H1 (cell line): ENCODE results near the gene OVCA2. TPM values are rescaled to one million over a fixed set of nuclear protein-coding genes. Genes with fewer than 3 reads are reported as not detected.

Source experiments
- CTCF ChIA-PET: fragments of 300-600 bp; sonication (Branson Sonifier 250); formaldehyde crosslinking; loops from one replicate; lab custom pipeline; 2021; ENCODE audit not compliant: partially characterized antibody; lab: Charles Lee
- POLR2A ChIA-PET: fragments of 300-600 bp; sonication (Branson Sonifier 250); formaldehyde crosslinking; loops from one replicate; lab custom pipeline; 2021; ENCODE audit warnings: inconsistent platforms; ENCODE audit not compliant: partially characterized antibody; lab: Charles Lee
- DNase-seq, 2 experiments: peaks; one replicate each; pipeline versions ENCODE4 v3.0.0 to v3.0.0-alpha.2; 2010 to 2022; ENCODE audit warnings: low spot score in 2 of 2, low read depth in 1 of 2, mixed read lengths in 1 of 2
- FAIRE-seq: peaks from 2 replicates; lab custom pipeline; 2011; peaks lifted over from hg19 to GRCh38; lab: Jason Lieb, UNC
- H2AFZ ChIP-seq: 2 replicates; pipeline ENCODE4 v1.8.1; 2012; ENCODE audit warnings: low read length, inconsistent platforms
- H2AK5ac ChIP-seq: 2 replicates; pipeline ENCODE4 v1.6.1; 2013; ENCODE audit warnings: low read depth, low read length
- H2BK120ac ChIP-seq: replicated peaks from 2 replicates; pipeline ENCODE3; 2013; ENCODE audit warnings: low read depth, low read length, inconsistent platforms
- H2BK12ac ChIP-seq: 2 replicates; pipeline ENCODE4 v1.6.1; 2013; ENCODE audit warnings: low read depth, low read length
- H2BK15ac ChIP-seq: 2 replicates; pipeline ENCODE4 v1.6.1; 2013; ENCODE audit warnings: low read length
- H2BK20ac ChIP-seq: 2 replicates; pipeline ENCODE4 v1.6.1; 2013; ENCODE audit warnings: low read length
- H2BK5ac ChIP-seq: 2 replicates; pipeline ENCODE4 v1.6.1; 2013; ENCODE audit warnings: low read depth, low read length
- H3K14ac ChIP-seq: 2 replicates; pipeline ENCODE4 v1.6.1; 2013; ENCODE audit warnings: inconsistent platforms; ENCODE audit not compliant: insufficient read length
- H3K18ac ChIP-seq: 2 replicates; pipeline ENCODE4 v1.6.1; 2013; ENCODE audit warnings: low read length; ENCODE audit errors: extremely low read depth
- H3K23ac ChIP-seq: 2 replicates; pipeline ENCODE4 v1.6.1; 2013; ENCODE audit warnings: inconsistent platforms; ENCODE audit not compliant: insufficient read length
- H3K23me2 ChIP-seq: 2 replicates; pipeline ENCODE4 v1.6.1; 2013; ENCODE audit warnings: low read depth, low read length
- H3K27ac ChIP-seq: 2 replicates; pipeline ENCODE4 v1.6.1; 2011; ENCODE audit warnings: low read depth, low read length, inconsistent platforms
- H3K27me3 ChIP-seq, 4 experiments: replicated peaks in 1 of 4; 1 replicate in 1 of 4; 2 replicates in 3 of 4; pipeline versions ENCODE4 v1.6.1 to v1.8.1; 2011 to 2013; ENCODE audit warnings: low read length in 3 of 4, mild to moderate bottlenecking in 3 of 4, inconsistent platforms in 2 of 4, mixed read lengths in 2 of 4, moderate library complexity in 1 of 4; ENCODE audit not compliant: control insufficient read depth in 3 of 4, insufficient read depth in 3 of 4; ENCODE audit errors: extremely low read depth in 1 of 4
- H3K36me3 ChIP-seq, 4 experiments: 2 replicates each; pipeline versions ENCODE4 v1.6.1 to v1.8.1; 2011 to 2013; ENCODE audit warnings: mild to moderate bottlenecking in 4 of 4, low read length in 3 of 4, moderate library complexity in 2 of 4, control low read depth in 1 of 4, inconsistent platforms in 1 of 4; ENCODE audit not compliant: insufficient read depth in 4 of 4, control insufficient read depth in 2 of 4
- H3K4ac ChIP-seq: replicated peaks from 2 replicates; pipeline ENCODE3; 2013; ENCODE audit warnings: low read length, low read depth, mixed read lengths, inconsistent platforms; ENCODE audit not compliant: insufficient read length
- H3K4me1 ChIP-seq, 4 experiments: replicated peaks in 1 of 4; 1 replicate in 1 of 4; 2 replicates in 3 of 4; pipeline versions ENCODE4 v1.6.1 to v1.8.1; 2011 to 2013; ENCODE audit warnings: low read length in 3 of 4, inconsistent platforms in 2 of 4, mixed read lengths in 1 of 4; ENCODE audit not compliant: insufficient read depth in 4 of 4, control insufficient read depth in 3 of 4
- H3K4me2 ChIP-seq, 2 experiments: 2 replicates each; pipeline versions ENCODE4 v1.6.1 to v1.8.1; 2011 to 2013; ENCODE audit warnings: low read depth in 2 of 2, low read length in 2 of 2, control low read depth in 1 of 2, inconsistent platforms in 1 of 2, mild to moderate bottlenecking in 1 of 2; ENCODE audit not compliant: insufficient read depth in 1 of 2
- H3K4me3 ChIP-seq, 4 experiments: fragments of 200-600, 300-600 bp in 1 of 4; sonication (generic), shearing (Covaris generic), sonication (Bioruptor Twin) in 1 of 4; 2 replicates each; pipeline versions ENCODE4 v1.5.1 to v1.8.1; 2011 to 2016; ENCODE audit warnings: low read length in 4 of 4, low read depth in 3 of 4, control low read depth in 2 of 4, inconsistent platforms in 2 of 4, mild to moderate bottlenecking in 2 of 4, mixed read lengths in 1 of 4, moderate library complexity in 1 of 4; ENCODE audit not compliant: insufficient read depth in 2 of 4; ENCODE audit errors: extremely low read depth in 1 of 4
- H3K56ac ChIP-seq: replicated peaks from 2 replicates; pipeline ENCODE3; 2013; ENCODE audit warnings: low read depth, mild to moderate bottlenecking, mixed read lengths, low read length, inconsistent platforms; ENCODE audit not compliant: insufficient read length
- H3K79me1 ChIP-seq: 2 replicates; pipeline ENCODE4 v1.6.1; 2013; ENCODE audit warnings: low read depth, low read length, control low read depth
- H3K79me2 ChIP-seq, 2 experiments: 2 replicates each; pipeline versions ENCODE4 v1.6.1 to v1.8.1; 2012 to 2013; ENCODE audit warnings: low read length in 2 of 2, mild to moderate bottlenecking in 2 of 2, inconsistent platforms in 1 of 2; ENCODE audit not compliant: insufficient read depth in 2 of 2, control insufficient read depth in 1 of 2
- H3K9ac ChIP-seq, 4 experiments: replicated peaks in 1 of 4; 1 replicate in 1 of 4; 2 replicates in 3 of 4; pipeline versions ENCODE4 v1.6.1 to v1.8.1; 2011 to 2013; ENCODE audit warnings: low read depth in 3 of 4, low read length in 3 of 4, control low read depth in 2 of 4, mild to moderate bottlenecking in 2 of 4, moderate library complexity in 2 of 4, inconsistent platforms in 1 of 4; ENCODE audit errors: extremely low read depth in 1 of 4
- H3K9me3 ChIP-seq, 2 experiments: 2 replicates each; pipeline versions ENCODE4 v1.6.1 to v1.8.1; 2012 to 2013; ENCODE audit warnings: mild to moderate bottlenecking in 2 of 2, moderate library complexity in 2 of 2, control low read depth in 1 of 2, inconsistent platforms in 1 of 2, low read depth in 1 of 2, low read length in 1 of 2, mixed read lengths in 1 of 2; ENCODE audit not compliant: insufficient read depth in 2 of 2
- H4K20me1 ChIP-seq, 2 experiments: replicated peaks in 1 of 2; 2 replicates each; pipeline versions ENCODE3 to v1.8.1; 2011 to 2013; ENCODE audit warnings: inconsistent platforms in 2 of 2, low read length in 2 of 2, mild to moderate bottlenecking in 1 of 2; ENCODE audit not compliant: insufficient read depth in 2 of 2, control insufficient read depth in 1 of 2
- H4K5ac ChIP-seq: 2 replicates; pipeline ENCODE4 v1.6.1; 2013; ENCODE audit warnings: low read length, low read depth, mixed read lengths, inconsistent platforms; ENCODE audit not compliant: insufficient read length
- H4K8ac ChIP-seq: 2 replicates; pipeline ENCODE4 v1.8.0; 2013; ENCODE audit warnings: mild to moderate bottlenecking, moderate library complexity, low read length, inconsistent platforms; ENCODE audit not compliant: insufficient read depth; ENCODE audit errors: extremely low read depth
- H4K91ac ChIP-seq: replicated peaks from 2 replicates; pipeline ENCODE3; 2013; ENCODE audit warnings: low read length, mixed read lengths, inconsistent platforms; ENCODE audit not compliant: insufficient read length
- EZH2 ChIP-seq: fragments of 200-600 bp; sonication (generic); IDR thresholded peaks from 2 replicates; pipeline ENCODE4 v1.7.1; 2012; ENCODE audit warnings: low read depth, mild to moderate bottlenecking, moderate library complexity, low read length, inconsistent platforms; ENCODE audit not compliant: severe bottlenecking
- POU5F1 ChIP-seq: IDR thresholded peaks from 2 replicates; pipeline ENCODE4 v1.6.1; 2011; ENCODE audit warnings: low read depth, mild to moderate bottlenecking, low read length, moderate library complexity
- SUZ12 ChIP-seq: fragments of 200-600 bp; sonication (generic); IDR thresholded peaks from 2 replicates; pipeline ENCODE4 v1.6.1; 2012; ENCODE audit warnings: mild to moderate bottlenecking, inconsistent platforms, low read length, moderate library complexity, mixed read lengths
- WGBS, 2 experiments: shearing (Covaris generic) in 1 of 2; methylation state at CpG; one replicate each; pipeline versions ENCODE4 v1.1.6 to v1.1.7; 2013 to 2015; ENCODE audit warnings: low lambda C conversion rate in 2 of 2, mixed read lengths in 2 of 2, inconsistent platforms in 1 of 2, low coverage in 1 of 2, missing lambda C conversion rate in 1 of 2; ENCODE audit not compliant: insufficient replicate concordance in 2 of 2, insufficient coverage in 1 of 2, insufficient read length in 1 of 2; ENCODE audit errors: extremely low coverage in 1 of 2, missing lambda C conversion rate in 1 of 2; 5-methylcytosine and 5-hydroxymethylcytosine counted together
- polyA plus RNA-seq, 7 experiments: library from polyadenylated mRNA; depleted of rRNA in 3 of 7; stranded (reverse) in 5 of 7; unstranded in 2 of 7; fragments of >200 nt in 5 of 7; fragments of 200-250 nt in 2 of 7; gene quantifications; 1 replicate in 5 of 7; 2 replicates in 1 of 7; 4 replicates in 1 of 7; pipeline versions ENCODE4 v1.2.1 to v1.2.3, GENCODE V29; 2011 to 2013; ENCODE audit warnings: missing spikeins in 2 of 7, mixed read lengths in 2 of 7
- total RNA-seq: library from RNA; stranded (reverse); fragmentation: NEBNext Ultra II Directional; extraction: Animal tissue kit (Norgen Biotek cat#: 25700); gene quantifications from 2 replicates; pipeline ENCODE4 v1.2.1, GENCODE V29; 2021

The OVCA2 gene
- total and polyA plus RNA-seq, 2 of the 8 experiments (the other 6 are each of a cell fraction or from before 2014, with no cell fraction given): 15.3 to 37.0 TPM

GRCh38 chr17:2051933-2052559 lies 10.2 kb downstream of the OVCA2 start:
- ChIA-PET CTCF (interaction anchor here (0.6 to 2.5 kb wide), 6 partner anchors 11 to 193 kb away, joined by 3 to 10 read pairs (median 4); no protein-coding TSS in a partner anchor), POLR2A (interaction anchor here (0.6 kb wide), 1 partner anchor 25 kb away, joined by 3 read pairs; no protein-coding TSS in a partner anchor)
- H2AFZ ChIP-seq: no peak overlapping the region
- no peaks in the 10 kb centered on the region for H3K9me3 ChIP-seq
- peaks cover 0 to 15% (median 10%) of the 10 kb centered on the region in 4 experiments; a peak in 5 of 7 replicates for H3K4me1 ChIP-seq
- H3K14ac ChIP-seq: no peak overlapping the region
- H4K5ac ChIP-seq: no peak overlapping the region
- no peak overlapping the region for H2AK5ac ChIP-seq
- no peak for DNase-seq
- no peak overlapping the region for H3K56ac ChIP-seq
- no peaks in the 10 kb centered on the region for H3K79me2 ChIP-seq
- H3K23ac ChIP-seq: no peak overlapping the region
- no peak overlapping the region for H3K9ac ChIP-seq
- H4K8ac ChIP-seq: no peak overlapping the region
- H3K27ac ChIP-seq: no peak overlapping the region
- H2BK15ac ChIP-seq: 0 out of 2 replicates have a peak overlapping the region, but pooled peaks have one; percentile 29
- peaks cover 67 to 91% (median 87%) of the 10 kb centered on the region in 4 experiments for H3K27me3 ChIP-seq
- H4K91ac ChIP-seq: no peak overlapping the region
- no peak overlapping the region for H3K4me2 ChIP-seq
- H2BK5ac ChIP-seq: no peak overlapping the region
- H4K20me1 ChIP-seq: peaks cover 12 to 20% of the 10 kb centered on the region in 2 experiments
- H3K4me3 ChIP-seq: no peak overlapping the region
- peaks cover 0 to 8% (median 0%) of the 10 kb centered on the region in 4 experiments; a peak in 1 of 8 replicates for H3K36me3 ChIP-seq
- FAIRE-seq: no peak
- no peak overlapping the region for H2BK120ac ChIP-seq
- H3K79me1 ChIP-seq: no peaks in the 10 kb centered on the region
- H2BK12ac ChIP-seq: peak overlapping the region; percentile 27; the same call in 1 of the 2 replicates
- peaks cover 11% of the 10 kb centered on the region; the same call in 1 of the 2 replicates for H3K23me2 ChIP-seq
- no peak overlapping the region for H3K18ac ChIP-seq
- no peak overlapping the region for H3K4ac ChIP-seq
- WGBS, 2 experiments: 58% methylated on average over 14 of the region's 14 CpGs; no CpG with 5 or more reads in 1 of the 2 experiments
- TF ChIP-seq EZH2 (peak; percentile 34), SUZ12 (peak; percentile 44; the same call in 1 of the 2 replicates), POU5F1 (no peak)
- H2BK20ac ChIP-seq: no peak overlapping the region
